ENCODE measurements around the gene FHDC1. TPM values are rescaled to one million over a fixed set of nuclear protein-coding genes. Genes with fewer than 3 reads are reported as not detected.
A peak's percentile ranks its signal among the peaks of the same experiment; 100 is the strongest.

Gene FHDC1, protein sequence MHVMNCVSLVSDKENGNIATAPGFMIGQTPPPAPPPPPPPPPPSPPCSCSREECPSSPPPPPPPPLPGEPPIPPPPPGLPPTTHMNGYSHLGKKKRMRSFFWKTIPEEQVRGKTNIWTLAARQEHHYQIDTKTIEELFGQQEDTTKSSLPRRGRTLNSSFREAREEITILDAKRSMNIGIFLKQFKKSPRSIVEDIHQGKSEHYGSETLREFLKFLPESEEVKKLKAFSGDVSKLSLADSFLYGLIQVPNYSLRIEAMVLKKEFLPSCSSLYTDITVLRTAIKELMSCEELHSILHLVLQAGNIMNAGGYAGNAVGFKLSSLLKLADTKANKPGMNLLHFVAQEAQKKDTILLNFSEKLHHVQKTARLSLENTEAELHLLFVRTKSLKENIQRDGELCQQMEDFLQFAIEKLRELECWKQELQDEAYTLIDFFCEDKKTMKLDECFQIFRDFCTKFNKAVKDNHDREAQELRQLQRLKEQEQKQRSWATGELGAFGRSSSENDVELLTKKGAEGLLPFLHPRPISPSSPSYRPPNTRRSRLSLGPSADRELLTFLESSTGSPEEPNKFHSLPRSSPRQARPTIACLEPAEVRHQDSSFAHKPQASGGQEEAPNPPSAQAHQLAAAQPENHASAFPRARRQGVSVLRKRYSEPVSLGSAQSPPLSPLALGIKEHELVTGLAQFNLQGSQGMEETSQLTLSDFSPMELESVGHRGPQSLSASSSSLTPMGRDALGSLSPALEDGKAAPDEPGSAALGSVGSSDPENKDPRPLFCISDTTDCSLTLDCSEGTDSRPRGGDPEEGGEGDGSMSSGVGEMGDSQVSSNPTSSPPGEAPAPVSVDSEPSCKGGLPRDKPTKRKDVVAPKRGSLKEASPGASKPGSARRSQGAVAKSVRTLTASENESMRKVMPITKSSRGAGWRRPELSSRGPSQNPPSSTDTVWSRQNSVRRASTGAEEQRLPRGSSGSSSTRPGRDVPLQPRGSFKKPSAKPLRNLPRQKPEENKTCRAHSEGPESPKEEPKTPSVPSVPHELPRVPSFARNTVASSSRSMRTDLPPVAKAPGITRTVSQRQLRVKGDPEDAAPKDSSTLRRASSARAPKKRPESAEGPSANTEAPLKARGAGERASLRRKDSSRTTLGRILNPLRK
- under 1 TPM in 4 of 5 donors, not detected in 1; 0.08 to 0.28 (median 0.17) TPM for total RNA-seq
- 0.17 TPM for total RNA-seq (2013)
- 0.06 to 0.86 (median 0.27) reads per million in 29 experiments for total RNA-seq

- no peaks in the 10 kb centered on the region for H3K9me3 Mint-ChIP-seq
- DNase-seq (peak in 2 of 35 experiments; percentile 3 to 15), ATAC-seq (replicated peaks in 1 of 4) (peak in 3 of 4 experiments; percentile 26 to 30 (median 29))
- peaks cover 53 to 63% of the 10 kb centered on the region in 2 donors for H3K27me3 Mint-ChIP-seq
- H3K27ac Mint-ChIP-seq, result no peak within 1 kb of the TSS
- Histone ChIP-seq H3K4me1 (ENCODE audit: control insufficient read depth in 1 of 2, extremely low read depth in 1 of 2, insufficient read depth in 2 of 2, low read length in 2 of 2) (peaks cover 7 to 28% of the 10 kb centered on the region in 2 experiments), H3K27me3 (replicated peaks in 1 of 2; ENCODE audit: control insufficient read depth in 2 of 2, extremely low read depth in 1 of 2, insufficient read depth in 2 of 2, low read length in 1 of 2) (peaks cover 12 to 52% of the 10 kb centered on the region in 2 experiments), H3K9me3 (no peaks in the 10 kb centered on the region), H3K36me3 (ENCODE audit: control insufficient read depth in 2 of 2, extremely low read depth in 1 of 2, insufficient read depth in 1 of 2, low read length in 1 of 2) (no peaks in the 10 kb centered on the region), H3K27ac (ENCODE audit: low read length) (no peak within 1 kb of the TSS), H3K4me3 (ENCODE audit: control insufficient read depth in 1 of 2, extremely low read depth in 1 of 2, low read length in 1 of 2) (peak within 1 kb of the TSS; percentile 45 to 84)
- ChIA-PET CTCF (no interaction called here), POLR2A (no interaction called here)
- H3K4me3 Mint-ChIP-seq, result peak within 1 kb of the TSS; percentile 65 to 78 (median 75)
- 1% methylated on average over 64 of the region's 75 CpGs for WGBS (ENCODE audit: insufficient coverage)
- H3K4me1 Mint-ChIP-seq, result peaks cover 22 to 27% (median 25%) of the 10 kb centered on the region in 3 donors
- no peaks in the 10 kb centered on the region for H3K36me3 Mint-ChIP-seq
These were observed at the start of gene FHDC1 for GRCh38 chr4:152935631-152936445. FHDC1 (plus strand) TSS chr4:152936323; CDS start chr4:152943058, 6,735 bp downstream.

DNA sequence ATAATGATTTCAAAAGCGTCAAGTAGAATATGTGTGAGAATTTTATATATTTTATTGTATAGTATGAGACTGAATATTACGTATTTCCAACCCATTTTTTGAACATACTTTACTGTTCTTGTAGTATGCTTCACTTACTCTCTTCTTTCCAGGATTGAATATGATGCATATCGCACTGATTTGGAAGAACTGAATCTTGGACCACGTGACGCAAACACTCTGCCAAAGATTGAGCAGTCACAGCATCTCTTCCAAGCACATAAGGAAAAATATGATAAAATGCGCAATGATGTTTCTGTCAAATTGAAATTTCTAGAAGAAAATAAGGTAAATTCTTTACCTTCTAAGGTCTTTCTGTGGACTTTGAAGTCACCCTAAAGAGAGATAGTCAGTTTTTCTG is 48.1 kb upstream of the FHDC1 start:
- no peak overlapping the region for H3K27ac ChIP-seq (ENCODE audit: low read length)
- H3K9me3 ChIP-seq, result no peaks in the 10 kb centered on the region
- no peak overlapping the region for H3K4me3 ChIP-seq (ENCODE audit: control insufficient read depth in 1 of 2, extremely low read depth in 1 of 2, low read length in 1 of 2)
- no peaks in the 10 kb centered on the region for H3K4me1 ChIP-seq (ENCODE audit: control insufficient read depth in 1 of 2, extremely low read depth in 1 of 2, insufficient read depth in 2 of 2, low read length in 2 of 2)
- DNase-seq (no peak), ATAC-seq (replicated peaks in 1 of 4) (no peak)
- H3K27ac Mint-ChIP-seq, result no peak overlapping the region
- POLR2A ChIA-PET, result interaction anchor here in 1 of 2 donors (0.5 kb wide), 1 partner anchor 43 kb away, joined by 5 read pairs; no protein-coding TSS in a partner anchor
- CTCF ChIA-PET, result interaction anchor here in 1 of 2 donors (0.6 kb wide), 2 partner anchors 25 to 166 kb away, joined by 4 read pairs; no protein-coding TSS in a partner anchor
- no CpG with 5 or more reads among the region's 6 CpGs for WGBS (ENCODE audit: insufficient coverage)
- no peaks in the 10 kb centered on the region for H3K4me1 Mint-ChIP-seq
- H3K9me3 Mint-ChIP-seq, result no peaks in the 10 kb centered on the region
- H3K36me3 Mint-ChIP-seq, result peaks cover 54% of the 10 kb centered on the region
- no peaks in the 10 kb centered on the region for H3K27me3 ChIP-seq (replicated peaks in 1 of 2; ENCODE audit: control insufficient read depth in 2 of 2, extremely low read depth in 1 of 2, insufficient read depth in 2 of 2, low read length in 1 of 2)
- H3K27me3 Mint-ChIP-seq, result no peaks in the 10 kb centered on the region
- H3K36me3 ChIP-seq (ENCODE audit: control insufficient read depth in 2 of 2, extremely low read depth in 1 of 2, insufficient read depth in 1 of 2, low read length in 1 of 2), result peaks cover 0 to 10% of the 10 kb centered on the region in 2 donors
- no peak overlapping the region for H3K4me3 Mint-ChIP-seq

DNA sequence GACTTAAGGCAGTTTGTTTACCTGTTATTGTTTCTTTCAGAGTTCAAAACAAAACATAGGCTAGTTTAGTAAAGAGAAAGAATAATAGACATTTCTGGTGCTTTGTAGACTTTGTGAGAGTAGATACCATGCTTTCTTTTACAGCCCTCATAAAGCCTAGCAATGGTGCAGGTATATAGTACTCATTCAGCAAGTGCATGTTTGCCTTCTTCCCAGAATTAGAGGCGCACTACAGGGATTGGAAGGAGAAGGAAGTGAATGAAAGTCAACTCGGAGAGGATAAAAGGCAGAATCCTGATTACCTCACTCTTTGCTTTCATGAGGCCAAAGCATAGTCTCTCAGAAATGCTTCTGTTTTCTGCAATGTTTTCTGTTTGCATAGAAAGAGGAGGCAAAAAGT is 43.1 kb upstream of the FHDC1 start:
- Histone ChIP-seq H3K27ac (ENCODE audit: low read length) (no peak overlapping the region), H3K9me3 (no peaks in the 10 kb centered on the region), H3K36me3 (ENCODE audit: control insufficient read depth in 2 of 2, extremely low read depth in 1 of 2, insufficient read depth in 1 of 2, low read length in 1 of 2) (peaks cover 0 to 16% of the 10 kb centered on the region in 2 donors), H3K27me3 (replicated peaks in 1 of 2; ENCODE audit: control insufficient read depth in 2 of 2, extremely low read depth in 1 of 2, insufficient read depth in 2 of 2, low read length in 1 of 2) (no peaks in the 10 kb centered on the region), H3K4me1 (ENCODE audit: control insufficient read depth in 1 of 2, extremely low read depth in 1 of 2, insufficient read depth in 2 of 2, low read length in 2 of 2) (no peaks in the 10 kb centered on the region), H3K4me3 (ENCODE audit: control insufficient read depth in 1 of 2, extremely low read depth in 1 of 2, low read length in 1 of 2) (no peak overlapping the region)
- no peak for ATAC-seq (replicated peaks in 1 of 4)
- Mint-ChIP-seq H3K36me3 (peaks cover 45% of the 10 kb centered on the region), H3K4me3 (no peak overlapping the region), H3K4me1 (no peaks in the 10 kb centered on the region), H3K27ac (no peak overlapping the region), H3K9me3 (no peaks in the 10 kb centered on the region), H3K27me3 (no peaks in the 10 kb centered on the region)
- 90% methylated on average over 2 of the region's 2 CpGs for WGBS (ENCODE audit: insufficient coverage)
- CTCF ChIA-PET, result no interaction called here
- no peak for DNase-seq
- POLR2A ChIA-PET, result interaction anchor here in 1 of 2 donors (0.6 kb wide), 1 partner anchor 554 kb away, joined by 8 read pairs; no protein-coding TSS in a partner anchor

- Histone ChIP-seq H3K9me3 (no peaks in the 10 kb centered on the region), H3K27ac (ENCODE audit: low read length) (no peak overlapping the region), H3K4me1 (ENCODE audit: control insufficient read depth in 1 of 2, extremely low read depth in 1 of 2, insufficient read depth in 2 of 2, low read length in 2 of 2) (no peaks in the 10 kb centered on the region), H3K4me3 (ENCODE audit: control insufficient read depth in 1 of 2, extremely low read depth in 1 of 2, low read length in 1 of 2) (no peak overlapping the region), H3K36me3 (ENCODE audit: control insufficient read depth in 2 of 2, extremely low read depth in 1 of 2, insufficient read depth in 1 of 2, low read length in 1 of 2) (peaks cover 0 to 9% of the 10 kb centered on the region in 2 donors), H3K27me3 (replicated peaks in 1 of 2; ENCODE audit: control insufficient read depth in 2 of 2, extremely low read depth in 1 of 2, insufficient read depth in 2 of 2, low read length in 1 of 2) (no peaks in the 10 kb centered on the region)
- Mint-ChIP-seq H3K4me3 (no peak overlapping the region), H3K27me3 (no peaks in the 10 kb centered on the region), H3K9me3 (no peaks in the 10 kb centered on the region), H3K27ac (no peak overlapping the region), H3K4me1 (no peaks in the 10 kb centered on the region), H3K36me3 (peaks cover 52% of the 10 kb centered on the region)
- no peak for DNase-seq
- no peak for ATAC-seq (replicated peaks in 1 of 4)
- POLR2A ChIA-PET, result no interaction called here
- CTCF ChIA-PET, result no interaction called here
- 77% methylated on average over 1 of the region's 1 CpG for WGBS (ENCODE audit: insufficient coverage)
These were observed 41.5 kb upstream of the FHDC1 start for GRCh38 chr4:152894673-152895072.

- Mint-ChIP-seq H3K4me3 (no peak overlapping the region), H3K4me1 (no peaks in the 10 kb centered on the region), H3K36me3 (peaks cover 35% of the 10 kb centered on the region), H3K9me3 (no peaks in the 10 kb centered on the region), H3K27ac (no peak overlapping the region), H3K27me3 (no peaks in the 10 kb centered on the region)
- H3K4me3 ChIP-seq (ENCODE audit: control insufficient read depth in 1 of 2, extremely low read depth in 1 of 2, low read length in 1 of 2), result no peak overlapping the region
- ATAC-seq (replicated peaks in 1 of 4), result no peak
- ChIA-PET POLR2A (interaction anchor here in 1 of 2 donors (0.6 kb wide), 1 partner anchor 851 kb away, joined by 3 read pairs; no protein-coding TSS in a partner anchor), CTCF (no interaction called here)
- no peak overlapping the region for H3K27ac ChIP-seq (ENCODE audit: low read length)
- no peak for DNase-seq
- no CpG with 5 or more reads among the region's 1 CpG for WGBS (ENCODE audit: insufficient coverage)
- H3K4me1 ChIP-seq (ENCODE audit: control insufficient read depth in 1 of 2, extremely low read depth in 1 of 2, insufficient read depth in 2 of 2, low read length in 2 of 2), result no peaks in the 10 kb centered on the region
- no peaks in the 10 kb centered on the region for H3K9me3 ChIP-seq
- no peaks in the 10 kb centered on the region for H3K27me3 ChIP-seq (replicated peaks in 1 of 2; ENCODE audit: control insufficient read depth in 2 of 2, extremely low read depth in 1 of 2, insufficient read depth in 2 of 2, low read length in 1 of 2)
- peaks cover 0 to 6% of the 10 kb centered on the region in 2 donors for H3K36me3 ChIP-seq (ENCODE audit: control insufficient read depth in 2 of 2, extremely low read depth in 1 of 2, insufficient read depth in 1 of 2, low read length in 1 of 2)
These were observed 39.3 kb upstream of the FHDC1 start for GRCh38 chr4:152896811-152897210.

Measured in T-cell (primary cell).